HepG2 (cell line): Measurements from ENCODE around the gene MON1A. TPM values are rescaled to one million over a fixed set of nuclear protein-coding genes. Genes with fewer than 3 reads are reported as not detected.

Experiments
- HDAC6 ChIP-seq: fragments of 200-600 bp; sonication (generic); IDR thresholded peaks from 2 replicates; pipeline ENCODE4 v1.7.0; 2017; ENCODE audit warnings: mild to moderate bottlenecking, antibody characterized with exemption, low read length, low read depth
- KDM2A ChIP-seq: sonication (generic); formaldehyde crosslinking; IDR thresholded peaks from 2 replicates; pipeline ENCODE4 v1.4.0; 2020; ENCODE audit warnings: low read depth, missing genetic modification reagents, borderline replicate concordance
- KDM6A ChIP-seq: IDR thresholded peaks from 2 replicates; pipeline ENCODE4 v1.6.1; 2016; ENCODE audit warnings: low read depth
- KLF16 ChIP-seq, 2 experiments: sonication (generic) in 1 of 2; formaldehyde crosslinking in 1 of 2; IDR thresholded peaks; 2 replicates each; pipeline versions ENCODE4 v1.6.1 to v1.8.0; 2016 to 2023; ENCODE audit warnings: missing genetic modification reagents in 2 of 2, missing compliant biosample characterization in 1 of 2
- NFIB ChIP-seq: sonication (generic); formaldehyde crosslinking; IDR thresholded peaks from 2 replicates; pipeline ENCODE4 v1.9.0; 2021; ENCODE audit warnings: missing genetic modification reagents, mild to moderate bottlenecking, borderline replicate concordance
- NPAS2 ChIP-seq: sonication (generic); formaldehyde crosslinking; IDR thresholded peaks from 2 replicates; pipeline ENCODE4 v1.8.0; 2022; ENCODE audit warnings: mild to moderate bottlenecking, missing genetic modification reagents, borderline replicate concordance
- PAX8 ChIP-seq: sonication (generic); formaldehyde crosslinking; IDR thresholded peaks from 2 replicates; pipeline ENCODE4 v1.8.0; 2022; ENCODE audit warnings: mild to moderate bottlenecking, missing genetic modification reagents, borderline replicate concordance
- STAT6 ChIP-seq: sonication (generic); formaldehyde crosslinking; IDR thresholded peaks from 2 replicates; pipeline ENCODE4 v1.4.0; 2020; ENCODE audit warnings: missing genetic modification reagents, mild to moderate bottlenecking, borderline replicate concordance
- ZBED4 ChIP-seq: sonication (generic); formaldehyde crosslinking; IDR thresholded peaks from 2 replicates; pipeline ENCODE4 v1.4.0; 2020; ENCODE audit warnings: missing genetic modification reagents, borderline replicate concordance
- ZBTB8A ChIP-seq: sonication (generic); formaldehyde crosslinking; IDR thresholded peaks from 2 replicates; pipeline ENCODE4 v1.4.0; 2020; ENCODE audit warnings: mild to moderate bottlenecking, low read depth, missing genetic modification reagents, borderline replicate concordance
- ZFP90 ChIP-seq: sonication (generic); formaldehyde crosslinking; IDR thresholded peaks from 2 replicates; pipeline ENCODE4 v1.8.0; 2022; ENCODE audit warnings: missing genetic modification reagents, mild to moderate bottlenecking, inconsistent platforms, borderline replicate concordance
- ZNF318 ChIP-seq: sonication (generic); formaldehyde crosslinking; IDR thresholded peaks from 2 replicates; pipeline ENCODE4 v1.4.0; 2020; ENCODE audit warnings: mild to moderate bottlenecking, missing genetic modification reagents
- ZNF674 ChIP-seq: sonication (generic); formaldehyde crosslinking; IDR thresholded peaks from 2 replicates; pipeline ENCODE4 v1.5.0; 2020; ENCODE audit warnings: low read depth, mild to moderate bottlenecking, missing genetic modification reagents
- polyA plus RNA-seq, 8 experiments: library from polyadenylated mRNA; depleted of rRNA in 3 of 8; stranded (reverse) in 7 of 8; unstranded in 1 of 8; fragments of >200 nt; fragmentation: Illumina TruSeq in 4 of 8; extraction: Trizol in 4 of 8; gene quantifications; 2 replicates each; pipeline versions ENCODE4 v1.2.1 to v1.2.3, GENCODE V29; 2011 to 2016; ENCODE audit warnings: low read depth in 4 of 8, missing spikeins in 1 of 8, mixed read lengths in 1 of 8; ENCODE audit not compliant: insufficient read depth in 1 of 8
- total RNA-seq, 5 experiments: library from RNA; depleted of rRNA; stranded (reverse); fragments of >200 nt; fragmentation: Illumina TruSeq; extraction: Trizol; gene quantifications; 2 replicates each; pipeline ENCODE4 v1.2.3, GENCODE V29; 2016; ENCODE audit warnings: low read depth in 1 of 5

Gene MON1A
- total and polyA plus RNA-seq, 2 of the 13 experiments (the other 11 are each of a cell fraction or from before 2014, with no cell fraction given) = 4.6 to 9.0 TPM

GRCh38 chr3:49939858-49940666 is 10.5 kb upstream of the MON1A start, which contains the start of gene RBM6 (continued):
- TF ChIP-seq ZNF318 (CRISPR knock-in tag) (no peak), ZNF674 (CRISPR knock-in tag) (no peak), NFIB (CRISPR knock-in tag) (no peak), PAX8 (CRISPR knock-in tag) (no peak), STAT6 (CRISPR knock-in tag) (no peak; the same call in 1 of the 2 replicates), ZBTB8A (CRISPR knock-in tag) (no peak), KDM6A (no peak), KLF16 (CRISPR knock-in tag; IDR thresholded peaks at IDR 0.05) (peak in 1 of 2 experiments; percentile 91; a peak in 2 of 4 replicates), ZFP90 (CRISPR knock-in tag) (peak; percentile 91), KDM2A (CRISPR knock-in tag) (peak; percentile 96), NPAS2 (CRISPR knock-in tag) (no peak), HDAC6 (no peak), ZBED4 (CRISPR knock-in tag) (peak; percentile 80; the same call in 1 of the 2 replicates)
